AG08396 (cell line): Measurements from ENCODE around the gene ZNF763.
"Not testable (repeated sequence)": the region's sequence is repeated elsewhere in the genome, so short reads cannot be mapped to it uniquely, and the experiment has no call there.

Experiments used
- DNase-seq: peaks from one replicate; pipeline ENCODE4 v3.0.0; 2012; ENCODE audit warnings: low spot score, mixed read lengths

Gene ZNF763

GRCh38 chr19:11973019-11973810 is 8.4 kb downstream of the ZNF763 start:
- no peak for DNase-seq

- DNase-seq, result no peak
These were observed 13.8 kb downstream of the ZNF763 start for GRCh38 chr19:11978492-11979100.

GRCh38 chr19:11979527-11979926 is 14.7 kb downstream of the ZNF763 start:
- DNase-seq, result no peak

- DNase-seq, result no peak
These were observed 17.7 kb downstream of the ZNF763 start for GRCh38 chr19:11982526-11982925.

- DNase-seq, result no peak
These were observed 20.1 kb downstream of the ZNF763 start for GRCh38 chr19:11984986-11985385.

- DNase-seq, result no peak
These were observed 21.9 kb downstream of the ZNF763 start for GRCh38 chr19:11986754-11987153.

- DNase-seq, result peak; percentile 95
These were observed 22.8 kb downstream of the ZNF763 start for GRCh38 chr19:11987405-11988281.

GRCh38 chr19:11989112-11989456 is 24.2 kb downstream of the ZNF763 start:
- DNase-seq, result no peak

GRCh38 chr19:11991921-11992320 is 27.1 kb downstream of the ZNF763 start:
- DNase-seq, result not testable (repeated sequence)

GRCh38 chr19:11995174-11995573 is 30.3 kb downstream of the ZNF763 start:
- DNase-seq, result no peak

- DNase-seq, result peak; percentile 20
These were observed 35.5 kb downstream of the ZNF763 start for GRCh38 chr19:12000152-12000981.

- no peak for DNase-seq
These were observed 50.3 kb downstream of the ZNF763 start for GRCh38 chr19:12015015-12015752.

- DNase-seq, result no peak
These were observed 50.9 kb downstream of the ZNF763 start for GRCh38 chr19:12015753-12016116.
